Body of pancreas (tissue), 4 donors: Measurements from ENCODE around the gene ASCL5. TPM values are rescaled to one million over a fixed set of nuclear protein-coding genes. Genes with fewer than 3 reads are reported as not detected.

Experiments
- ATAC-seq: fragments of 150-250 bp; one replicate; pipeline ENCODE4 v1.9.1; 2016
- DNase-seq, 4 donors: peaks; one replicate each; pipeline ENCODE4 v3.0.0-alpha.2; 2019
- H3K27ac ChIP-seq, 4 donors: fragments of 200-600 bp; sonication (generic); 1 replicate in 3 of 4; 2 replicates in 1 of 4; pipeline versions ENCODE4 v1.5.1 to v1.6.1; 2016 to 2019; ENCODE audit warnings: mild to moderate bottlenecking in 1 of 4, mixed read lengths in 1 of 4, moderate library complexity in 1 of 4
- H3K27me3 ChIP-seq, 2 donors: fragments of 200-600 bp; sonication (generic); one replicate each; pipeline ENCODE4 v1.6.0; 2016; ENCODE audit warnings: mild to moderate bottlenecking in 1 of 2
- H3K36me3 ChIP-seq, 2 donors: fragments of 200-600 bp; sonication (generic); replicated peaks in 1 of 2; 2 replicates each; pipeline ENCODE4 v1.5.1; 2016; ENCODE audit warnings: low read depth in 2 of 2; ENCODE audit not compliant: insufficient read depth in 1 of 2
- H3K4me1 ChIP-seq: fragments of 200-600 bp; sonication (generic); one replicate; pipeline ENCODE4 v1.6.0; 2016
- H3K4me3 ChIP-seq, 2 donors: fragments of 200-600 bp; sonication (generic); 1 replicate in 1 of 2; 2 replicates in 1 of 2; pipeline ENCODE4 v1.5.1; 2016 to 2019
- H3K9me3 ChIP-seq, 3 donors: fragments of 200-600 bp; sonication (generic); 1 replicate in 2 of 3; 2 replicates in 1 of 3; pipeline ENCODE4 v1.5.1; 2016
- CTCF ChIP-seq, 7 experiments: fragments of 450-650 bp in 4 of 7; fragments of 200-600 bp in 3 of 7; sonication (generic) in 3 of 7; IDR thresholded peaks; one replicate each; pipeline ENCODE4 v1.5.1; 2016 to 2019; ENCODE audit warnings: antibody characterized with exemption in 7 of 7
- POLR2A ChIP-seq, 3 donors: fragments of 450-650 bp; IDR thresholded peaks; one replicate each; pipeline ENCODE4 v1.6.1; 2016; ENCODE audit warnings: antibody characterized with exemption in 3 of 3, mild to moderate bottlenecking in 2 of 3
- WGBS, 2 donors: methylation state at CpG; one replicate each; pipeline ENCODE4 v1.1.5; 2017; 5-methylcytosine and 5-hydroxymethylcytosine counted together
- intact Hi-C: fragments of 100-400 bp; cut with DNase I; formaldehyde crosslinking; loops from one replicate; pipeline ENCODE4 v1.15.1; 2023
- total RNA-seq, 2 donors: library from RNA; depleted of rRNA; stranded (reverse); fragments of >200 nt; gene quantifications; one replicate each; pipeline ENCODE4 v1.1.0, GENCODE V29; 2016

ASCL5 gene
- total RNA-seq, 2 donors from 2014 or later = 1.0 to 4.6 TPM

DNA sequence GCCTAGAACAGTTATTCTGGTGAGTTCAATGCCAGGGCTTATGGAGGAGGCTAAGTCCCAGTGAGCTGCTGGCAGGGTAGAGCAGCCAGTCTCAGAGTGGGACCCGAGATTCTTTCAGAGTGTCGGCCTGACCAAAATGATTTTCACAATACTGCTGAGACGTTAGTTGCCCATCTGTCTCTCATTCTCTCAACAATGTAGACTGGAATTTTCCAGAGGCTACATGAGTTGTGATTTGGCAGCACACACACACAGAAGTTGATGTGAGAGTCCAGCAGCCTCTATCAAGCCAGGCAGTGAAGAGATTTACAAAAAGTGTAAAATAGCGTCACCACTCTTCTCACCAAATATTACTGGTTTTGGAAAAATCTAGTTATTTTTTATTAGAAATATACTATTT, 36.4 kb downstream of the ASCL5 start:
- DNase-seq (no peak), ATAC-seq (no peak)
- intact Hi-C loops = loop anchor here (10.0 kb wide), 1 partner anchor 134 kb away; no protein-coding TSS in a partner anchor
- no peak overlapping the region for H3K4me3 ChIP-seq
- no peak overlapping the region for H3K27ac ChIP-seq
- H3K4me1 ChIP-seq = no peaks in the 10 kb centered on the region
- no peaks in the 10 kb centered on the region for H3K27me3 ChIP-seq
- H3K9me3 ChIP-seq = no peaks in the 10 kb centered on the region
- 80 to 84% methylated on average over 4 of the region's 4 CpGs for WGBS, 2 donors
- no peaks in the 10 kb centered on the region for H3K36me3 ChIP-seq
- no peak for TF ChIP-seq CTCF (IDR thresholded peaks at IDR 0.05)
- TF ChIP-seq POLR2A (IDR thresholded peaks at IDR 0.05) = no peak

DNA sequence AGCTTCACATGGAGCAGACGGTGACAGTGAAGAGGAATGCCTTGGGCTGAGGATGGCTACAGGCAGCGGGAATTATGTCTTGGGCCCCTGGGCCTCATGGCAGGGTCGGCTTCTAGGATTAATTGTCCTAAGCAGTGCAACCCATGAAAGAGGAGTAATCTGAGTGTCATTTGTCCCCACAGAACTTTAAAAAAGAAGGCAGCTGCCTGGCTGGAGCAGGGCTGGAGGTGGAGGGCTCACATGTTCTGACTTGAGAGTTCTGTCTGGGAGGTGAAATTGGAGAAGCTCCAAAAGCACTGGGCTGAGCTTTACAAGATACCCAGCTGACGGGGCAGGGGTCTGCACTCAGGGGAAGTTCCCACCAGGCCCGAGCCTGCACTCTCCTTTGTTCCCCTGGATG, 37.4 kb downstream of the ASCL5 start:
- Histone ChIP-seq H3K4me1 (no peaks in the 10 kb centered on the region), H3K27ac (no peak overlapping the region), H3K9me3 (no peaks in the 10 kb centered on the region), H3K27me3 (no peaks in the 10 kb centered on the region), H3K36me3 (no peaks in the 10 kb centered on the region), H3K4me3 (no peak overlapping the region)
- DNase-seq (no peak), ATAC-seq (no peak)
- WGBS, 2 donors = 79 to 81% methylated on average over 5 of the region's 5 CpGs
- TF ChIP-seq CTCF (IDR thresholded peaks at IDR 0.05) (no peak), POLR2A (IDR thresholded peaks at IDR 0.05) (no peak)
- intact Hi-C loops = no loop called here

DNA sequence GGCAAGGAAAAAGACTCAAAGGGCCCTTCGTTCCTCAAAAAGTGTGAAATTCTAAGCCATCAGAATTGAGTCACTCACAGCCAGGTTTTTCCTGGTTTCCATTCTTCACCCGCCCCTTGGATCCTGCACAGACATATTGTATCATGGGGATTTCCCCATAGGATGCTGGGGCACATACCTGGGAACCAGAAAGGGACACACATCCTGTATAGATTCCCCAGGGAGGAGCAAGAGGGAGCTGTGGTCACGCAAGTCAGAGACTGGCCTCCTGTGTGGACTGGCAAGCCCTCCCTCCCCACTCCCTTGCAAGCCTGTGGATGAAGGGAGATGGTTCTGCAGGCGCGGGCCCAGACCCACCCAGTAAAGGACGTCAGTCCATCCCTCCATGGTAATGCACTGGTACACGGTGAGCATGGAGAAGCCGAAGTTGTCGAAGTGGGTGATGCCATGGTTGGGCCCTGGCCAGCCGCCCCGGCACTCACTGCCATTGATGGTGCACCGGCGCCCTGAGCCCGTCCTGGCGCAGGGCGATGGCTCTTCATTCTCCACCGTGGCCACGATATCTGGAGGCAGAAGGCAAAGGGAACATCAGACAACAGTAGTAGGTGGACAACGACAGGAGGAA, 38.0 kb downstream of the ASCL5 start:
- Histone ChIP-seq H3K27me3 (no peaks in the 10 kb centered on the region), H3K27ac (no peak overlapping the region), H3K4me1 (no peaks in the 10 kb centered on the region), H3K4me3 (no peak overlapping the region), H3K36me3 (no peaks in the 10 kb centered on the region), H3K9me3 (no peaks in the 10 kb centered on the region)
- intact Hi-C loops = no loop called here
- ATAC-seq = no peak
- no peak for DNase-seq
- WGBS, 2 donors = 83 to 84% methylated on average over 15 to 19 of the region's 19 CpGs
- TF ChIP-seq CTCF (IDR thresholded peaks at IDR 0.05) (no peak), POLR2A (IDR thresholded peaks at IDR 0.05) (no peak)

- ATAC-seq = no peak
Observed at GRCh38 chr1:201088395-201088794, 38.6 kb downstream of the ASCL5 start.

More at GRCh38 chr1:201088395-201088794, 38.6 kb downstream of the ASCL5 start:
- TF ChIP-seq CTCF (IDR thresholded peaks at IDR 0.05) (no peak), POLR2A (IDR thresholded peaks at IDR 0.05) (no peak)
- H3K27ac ChIP-seq = no peak overlapping the region
- H3K36me3 ChIP-seq = no peaks in the 10 kb centered on the region
- no peaks in the 10 kb centered on the region for H3K9me3 ChIP-seq
- 36 to 46% methylated on average over 4 of the region's 4 CpGs for WGBS, 2 donors
- intact Hi-C loops = no loop called here
- no peaks in the 10 kb centered on the region for H3K4me1 ChIP-seq
- H3K4me3 ChIP-seq = no peak overlapping the region
- H3K27me3 ChIP-seq = no peaks in the 10 kb centered on the region
- DNase-seq = no peak
